ENCODE measurements around the gene TMEM200C. TPM values are rescaled to one million over a fixed set of nuclear protein-coding genes. Genes with fewer than 3 reads are reported as not detected.

TMEM200C gene
- total and polyA plus RNA-seq, 7 experiments from 2014 or later, result not detected

GRCh38 chr18:5893956-5894610, 1.2 kb downstream of the TMEM200C start:
- no peak overlapping the region for H3K4me3 ChIP-seq (ENCODE audit: low read length)
- Mint-ChIP-seq H3K4me1 (peaks cover 0 to 23% (median 12%) of the 10 kb centered on the region in 7 donors), H3K36me3 (no peaks in the 10 kb centered on the region), H3K9me3 (peaks cover 0 to 2% (median 0%) of the 10 kb centered on the region in 11 donors), H3K27me3 (peaks cover 66 to 78% (median 71%) of the 10 kb centered on the region in 5 donors), H3K27ac (no peak overlapping the region), H3K4me3 (peak overlapping the region in 9 of 10 donors; percentile 29 to 86 (median 70))
- peaks cover 3% of the 10 kb centered on the region in 2 donors for H3K27me3 ChIP-seq (ENCODE audit: control insufficient read depth in 2 of 2, insufficient read depth in 2 of 2, low read length in 2 of 2)
- DNase-seq (no peak), ATAC-seq (no peak)
- peaks cover 0 to 4% of the 10 kb centered on the region in 2 donors for H3K4me1 ChIP-seq (ENCODE audit: control insufficient read depth in 2 of 2, insufficient read depth in 2 of 2, low read length in 2 of 2)
- no peak overlapping the region for H3K27ac ChIP-seq (ENCODE audit: low read depth, low read length)
- ChIA-PET CTCF (interaction anchor here (1.3 kb wide), 1 partner anchor 821 kb away, joined by 3 read pairs; no protein-coding TSS in a partner anchor), POLR2A (no interaction called here)
- intact Hi-C loops (cut with micrococcal nuclease), result no loop called here
- no peaks in the 10 kb centered on the region for H3K9me3 ChIP-seq (ENCODE audit: control insufficient read depth in 2 of 3, low read length in 3 of 3)
- H3K36me3 ChIP-seq (ENCODE audit: control insufficient read depth in 2 of 3, insufficient read depth in 3 of 3, low read length in 3 of 3), result no peaks in the 10 kb centered on the region

DNA sequence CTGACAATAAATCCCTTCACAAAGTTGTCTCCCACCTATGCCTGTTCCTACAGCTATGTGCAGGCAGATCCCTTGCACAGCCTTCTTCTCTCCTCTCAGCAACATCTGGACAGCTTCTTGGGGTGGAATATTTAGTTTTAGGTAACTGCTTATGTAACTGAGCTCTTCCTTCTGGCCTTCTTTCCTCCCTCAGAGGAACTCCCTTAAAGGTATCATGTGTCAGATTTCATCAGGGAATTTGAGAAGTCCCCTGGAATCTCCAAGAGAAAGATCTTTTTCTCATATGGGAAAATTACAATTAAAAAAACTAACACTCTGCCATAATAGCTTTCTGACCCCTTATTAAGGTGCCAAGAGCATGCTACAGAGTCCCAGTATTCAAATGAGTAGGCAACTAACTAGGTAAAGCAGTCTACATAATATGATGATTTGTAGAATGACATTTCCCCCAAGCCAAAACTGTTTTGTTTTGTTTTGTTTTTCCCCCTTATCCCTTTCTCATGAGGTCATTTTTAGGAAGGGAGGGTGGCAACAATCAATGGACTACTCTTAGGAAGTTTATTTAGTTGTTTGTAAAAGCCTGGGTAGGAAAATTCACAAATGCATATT, 2.4 kb downstream of the TMEM200C start:
- H3K27me3 ChIP-seq (ENCODE audit: control insufficient read depth in 2 of 2, insufficient read depth in 2 of 2, low read length in 2 of 2), result peaks cover 3% of the 10 kb centered on the region in 2 donors
- ChIA-PET POLR2A (no interaction called here), CTCF (interaction anchor here (1.3 kb wide), 1 partner anchor 819 kb away, joined by 3 read pairs; no protein-coding TSS in a partner anchor)
- Mint-ChIP-seq H3K9me3 (peaks cover 0 to 2% (median 0%) of the 10 kb centered on the region in 11 donors), H3K4me3 (peak overlapping the region in 4 of 10 donors; percentile 0 to 50 (median 8)), H3K27me3 (peaks cover 64 to 78% (median 72%) of the 10 kb centered on the region in 5 donors), H3K36me3 (no peaks in the 10 kb centered on the region), H3K27ac (no peak overlapping the region), H3K4me1 (peaks cover 0 to 23% (median 12%) of the 10 kb centered on the region in 7 donors)
- H3K27ac ChIP-seq (ENCODE audit: low read depth, low read length), result no peak overlapping the region
- no peaks in the 10 kb centered on the region for H3K36me3 ChIP-seq (ENCODE audit: control insufficient read depth in 2 of 3, insufficient read depth in 3 of 3, low read length in 3 of 3)
- no peaks in the 10 kb centered on the region for H3K9me3 ChIP-seq (ENCODE audit: control insufficient read depth in 2 of 3, low read length in 3 of 3)
- H3K4me1 ChIP-seq (ENCODE audit: control insufficient read depth in 2 of 2, insufficient read depth in 2 of 2, low read length in 2 of 2), result peaks cover 0 to 4% of the 10 kb centered on the region in 2 donors
- intact Hi-C loops (cut with micrococcal nuclease), result no loop called here
- H3K4me3 ChIP-seq (ENCODE audit: low read length), result no peak overlapping the region
- ATAC-seq, result no peak
- DNase-seq, result no peak

GRCh38 chr18:5891854-5892215, 3.5 kb downstream of the TMEM200C start:
- Histone ChIP-seq H3K36me3 (ENCODE audit: control insufficient read depth in 2 of 3, insufficient read depth in 3 of 3, low read length in 3 of 3) (no peaks in the 10 kb centered on the region), H3K27ac (ENCODE audit: low read depth, low read length) (no peak overlapping the region), H3K9me3 (ENCODE audit: control insufficient read depth in 2 of 3, low read length in 3 of 3) (no peaks in the 10 kb centered on the region), H3K27me3 (ENCODE audit: control insufficient read depth in 2 of 2, insufficient read depth in 2 of 2, low read length in 2 of 2) (peaks cover 3% of the 10 kb centered on the region in 2 donors), H3K4me3 (ENCODE audit: low read length) (no peak overlapping the region), H3K4me1 (ENCODE audit: control insufficient read depth in 2 of 2, insufficient read depth in 2 of 2, low read length in 2 of 2) (peaks cover 0 to 4% of the 10 kb centered on the region in 2 donors)
- no peaks in the 10 kb centered on the region for H3K36me3 Mint-ChIP-seq
- peaks cover 67 to 76% (median 74%) of the 10 kb centered on the region in 5 donors for H3K27me3 Mint-ChIP-seq
- POLR2A ChIA-PET, result no interaction called here
- ATAC-seq, result no peak
- H3K27ac Mint-ChIP-seq, result no peak overlapping the region
- intact Hi-C loops (cut with micrococcal nuclease), result loop anchor here in 1 of 2 donors (2.0 kb wide), 1 partner anchor 435 kb away; no protein-coding TSS in a partner anchor
- peak overlapping the region; percentile 14 to 80 (median 56) for H3K4me3 Mint-ChIP-seq
- peaks cover 0 to 2% (median 0%) of the 10 kb centered on the region in 11 donors for H3K9me3 Mint-ChIP-seq
- DNase-seq, result no peak
- H3K4me1 Mint-ChIP-seq, result peaks cover 0 to 23% (median 12%) of the 10 kb centered on the region in 7 donors
- CTCF ChIA-PET, result no interaction called here

DNA sequence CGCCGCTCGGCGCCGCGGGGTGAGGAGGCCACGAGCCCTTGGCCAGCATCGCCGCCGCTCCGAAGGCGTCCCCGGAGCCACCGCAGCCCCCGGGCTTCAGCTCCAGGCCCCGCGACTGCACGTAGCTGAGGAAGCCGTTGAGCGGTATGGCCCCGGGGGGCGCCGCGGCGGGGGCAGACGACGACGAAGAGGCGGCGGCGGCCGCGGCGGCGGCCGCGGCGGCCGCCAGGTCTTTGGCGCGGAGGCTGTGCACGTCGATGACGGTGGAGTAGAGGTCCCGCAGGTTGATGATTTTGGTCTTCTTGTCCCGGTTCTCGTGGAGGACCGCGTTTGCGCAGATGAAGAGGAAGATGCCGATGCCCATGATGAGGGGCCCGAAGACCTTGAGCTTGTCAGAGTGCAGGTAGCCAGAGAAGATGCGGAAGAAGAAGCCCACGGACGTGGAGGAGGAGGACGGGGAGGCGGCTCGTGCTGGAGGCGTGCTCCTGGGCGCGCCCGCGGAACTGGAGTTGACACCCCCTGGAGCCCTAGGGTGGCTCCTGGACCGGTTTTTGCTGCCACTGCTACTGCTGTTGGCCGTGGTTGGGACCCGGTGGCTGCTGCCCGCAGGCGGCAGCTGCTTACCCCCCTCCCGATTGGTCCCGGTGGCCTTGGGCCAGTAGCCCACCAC, 4.0 kb downstream of the TMEM200C start:
- Mint-ChIP-seq H3K4me1 (peaks cover 0 to 23% (median 12%) of the 10 kb centered on the region in 7 donors), H3K4me3 (peak overlapping the region; percentile 30 to 80 (median 58)), H3K27me3 (peaks cover 63 to 74% (median 70%) of the 10 kb centered on the region in 5 donors), H3K36me3 (no peaks in the 10 kb centered on the region), H3K9me3 (peaks cover 0 to 2% (median 0%) of the 10 kb centered on the region in 11 donors), H3K27ac (no peak overlapping the region)
- intact Hi-C loops (cut with micrococcal nuclease), result loop anchor here in 1 of 2 donors (2.0 kb wide), 1 partner anchor 435 kb away; no protein-coding TSS in a partner anchor
- Histone ChIP-seq H3K4me3 (ENCODE audit: low read length) (no peak overlapping the region), H3K27ac (ENCODE audit: low read depth, low read length) (no peak overlapping the region), H3K36me3 (ENCODE audit: control insufficient read depth in 2 of 3, insufficient read depth in 3 of 3, low read length in 3 of 3) (no peaks in the 10 kb centered on the region), H3K9me3 (ENCODE audit: control insufficient read depth in 2 of 3, low read length in 3 of 3) (no peaks in the 10 kb centered on the region), H3K27me3 (ENCODE audit: control insufficient read depth in 2 of 2, insufficient read depth in 2 of 2, low read length in 2 of 2) (peaks cover 3% of the 10 kb centered on the region in 2 donors), H3K4me1 (ENCODE audit: control insufficient read depth in 2 of 2, insufficient read depth in 2 of 2, low read length in 2 of 2) (peaks cover 0 to 4% of the 10 kb centered on the region in 2 donors)
- ATAC-seq, result no peak
- ChIA-PET CTCF (no interaction called here), POLR2A (no interaction called here)
- DNase-seq, result no peak

DNA sequence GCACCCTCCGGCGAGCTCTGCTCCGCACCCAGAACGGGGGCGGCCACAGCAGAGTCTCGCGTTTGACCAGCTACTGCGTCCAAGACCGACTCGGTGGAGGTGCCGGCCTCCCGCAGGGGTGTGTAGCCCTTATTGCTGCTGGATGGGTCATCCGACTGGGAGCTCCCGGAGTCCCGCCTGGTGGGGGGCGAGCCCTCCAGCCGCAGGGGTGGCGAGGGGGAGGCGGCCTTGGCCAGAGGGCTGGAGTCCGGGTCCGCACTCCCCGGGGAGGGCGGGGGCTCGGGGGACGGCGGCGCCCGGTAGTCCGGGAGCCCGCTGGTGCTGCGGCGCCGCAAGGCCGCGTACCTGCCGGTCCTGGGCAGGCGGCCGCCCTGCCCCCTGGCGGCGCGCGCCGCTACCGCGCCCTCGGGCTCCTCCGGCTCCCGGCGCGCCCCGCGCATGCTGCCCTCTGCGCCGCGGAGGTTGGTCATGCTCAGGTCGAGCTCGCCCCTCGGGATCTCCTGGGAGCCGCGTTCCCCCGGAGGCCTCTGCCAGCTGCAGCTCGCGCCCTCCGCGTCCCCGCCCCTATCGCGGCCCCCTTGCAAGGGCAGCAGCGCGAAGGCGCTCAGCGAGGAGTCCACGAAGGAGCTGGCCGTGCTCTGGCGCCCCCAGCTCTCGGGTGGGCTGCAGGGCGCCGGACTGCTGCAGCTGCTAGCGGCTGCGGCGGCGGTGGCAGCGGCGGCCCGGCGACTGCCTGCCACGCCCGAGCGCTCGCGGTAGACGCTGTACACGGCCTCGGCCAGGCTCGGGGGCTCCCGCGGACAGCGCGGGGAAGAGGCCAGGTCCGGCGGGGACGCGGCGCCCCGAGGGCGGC, 4.8 kb downstream of the TMEM200C start:
- ChIA-PET CTCF (interaction anchor here (1.2 kb wide), 1 partner anchor 12 kb away, joined by 3 read pairs; no protein-coding TSS in a partner anchor), POLR2A (no interaction called here)
- Histone ChIP-seq H3K27ac (ENCODE audit: low read depth, low read length) (no peak overlapping the region), H3K36me3 (ENCODE audit: control insufficient read depth in 2 of 3, insufficient read depth in 3 of 3, low read length in 3 of 3) (no peaks in the 10 kb centered on the region), H3K9me3 (ENCODE audit: control insufficient read depth in 2 of 3, low read length in 3 of 3) (no peaks in the 10 kb centered on the region), H3K27me3 (ENCODE audit: control insufficient read depth in 2 of 2, insufficient read depth in 2 of 2, low read length in 2 of 2) (peaks cover 3% of the 10 kb centered on the region in 2 donors), H3K4me3 (ENCODE audit: low read length) (no peak overlapping the region), H3K4me1 (ENCODE audit: control insufficient read depth in 2 of 2, insufficient read depth in 2 of 2, low read length in 2 of 2) (peaks cover 0 to 4% of the 10 kb centered on the region in 2 donors)
- Mint-ChIP-seq H3K9me3 (peaks cover 0 to 2% (median 0%) of the 10 kb centered on the region in 11 donors), H3K36me3 (no peaks in the 10 kb centered on the region), H3K4me1 (peaks cover 0 to 23% (median 12%) of the 10 kb centered on the region in 7 donors), H3K27ac (no peak overlapping the region), H3K4me3 (peak overlapping the region in 7 of 10 donors; percentile 7 to 78 (median 27)), H3K27me3 (peaks cover 60 to 70% (median 63%) of the 10 kb centered on the region in 5 donors)
- intact Hi-C loops (cut with micrococcal nuclease), result loop anchor here in 1 of 2 donors (1.0 to 2.0 kb wide), 3 partner anchors 434 to 817 kb away; no protein-coding TSS in a partner anchor
- DNase-seq (peak in 6 of 9 donors; percentile 11 to 32 (median 24)), ATAC-seq (peak; percentile 77)

GRCh38 chr18:5885361-5885760, 10.0 kb downstream of the TMEM200C start:
- POLR2A ChIA-PET, result no interaction called here
- H3K9me3 Mint-ChIP-seq, result peaks cover 0 to 1% (median 0%) of the 10 kb centered on the region in 11 donors
- intact Hi-C loops (cut with micrococcal nuclease), result no loop called here

More at GRCh38 chr18:5885361-5885760, 10.0 kb downstream of the TMEM200C start:
- Histone ChIP-seq H3K9me3 (ENCODE audit: control insufficient read depth in 2 of 3, low read length in 3 of 3) (no peaks in the 10 kb centered on the region), H3K4me3 (ENCODE audit: low read length) (no peak overlapping the region), H3K4me1 (ENCODE audit: control insufficient read depth in 2 of 2, insufficient read depth in 2 of 2, low read length in 2 of 2) (no peaks in the 10 kb centered on the region), H3K27ac (ENCODE audit: low read depth, low read length) (no peak overlapping the region), H3K36me3 (ENCODE audit: control insufficient read depth in 2 of 3, insufficient read depth in 3 of 3, low read length in 3 of 3) (no peaks in the 10 kb centered on the region), H3K27me3 (ENCODE audit: control insufficient read depth in 2 of 2, insufficient read depth in 2 of 2, low read length in 2 of 2) (no peaks in the 10 kb centered on the region)
- CTCF ChIA-PET, result interaction anchor here (0.6 kb wide), 1 partner anchor 577 kb away, joined by 3 read pairs; no protein-coding TSS in a partner anchor
- Mint-ChIP-seq H3K27me3 (peaks cover 35 to 51% (median 40%) of the 10 kb centered on the region in 5 donors), H3K27ac (no peak overlapping the region), H3K36me3 (no peaks in the 10 kb centered on the region), H3K4me3 (no peak overlapping the region), H3K4me1 (peaks cover 0 to 4% (median 0%) of the 10 kb centered on the region in 7 donors)
- ATAC-seq (no peak), DNase-seq (no peak)
